ENCODE data around the gene ZNF526.

DNA sequence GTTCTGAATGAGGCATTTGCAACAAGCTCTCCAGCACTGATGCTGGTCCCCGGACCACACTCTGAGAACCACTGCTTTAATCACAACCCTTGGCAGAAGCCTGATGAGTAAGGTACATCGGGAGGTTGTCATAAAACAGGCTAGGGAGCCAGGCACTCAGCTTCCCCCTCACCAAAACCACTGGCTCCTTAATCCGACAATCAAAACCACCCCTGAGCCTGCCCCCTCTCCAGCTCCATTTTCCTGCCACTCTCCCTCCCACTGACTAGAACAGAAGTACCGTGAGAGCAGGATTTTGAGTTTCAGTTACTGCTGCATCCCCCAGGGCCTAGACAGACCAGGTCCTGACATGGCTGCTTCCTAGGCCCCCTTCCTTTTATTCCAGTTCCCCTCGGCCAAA is 15.1 kb downstream of the ZNF526 start:
- TF ChIP-seq, protein P1, sequence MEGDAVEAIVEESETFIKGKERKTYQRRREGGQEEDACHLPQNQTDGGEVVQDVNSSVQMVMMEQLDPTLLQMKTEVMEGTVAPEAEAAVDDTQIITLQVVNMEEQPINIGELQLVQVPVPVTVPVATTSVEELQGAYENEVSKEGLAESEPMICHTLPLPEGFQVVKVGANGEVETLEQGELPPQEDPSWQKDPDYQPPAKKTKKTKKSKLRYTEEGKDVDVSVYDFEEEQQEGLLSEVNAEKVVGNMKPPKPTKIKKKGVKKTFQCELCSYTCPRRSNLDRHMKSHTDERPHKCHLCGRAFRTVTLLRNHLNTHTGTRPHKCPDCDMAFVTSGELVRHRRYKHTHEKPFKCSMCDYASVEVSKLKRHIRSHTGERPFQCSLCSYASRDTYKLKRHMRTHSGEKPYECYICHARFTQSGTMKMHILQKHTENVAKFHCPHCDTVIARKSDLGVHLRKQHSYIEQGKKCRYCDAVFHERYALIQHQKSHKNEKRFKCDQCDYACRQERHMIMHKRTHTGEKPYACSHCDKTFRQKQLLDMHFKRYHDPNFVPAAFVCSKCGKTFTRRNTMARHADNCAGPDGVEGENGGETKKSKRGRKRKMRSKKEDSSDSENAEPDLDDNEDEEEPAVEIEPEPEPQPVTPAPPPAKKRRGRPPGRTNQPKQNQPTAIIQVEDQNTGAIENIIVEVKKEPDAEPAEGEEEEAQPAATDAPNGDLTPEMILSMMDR (conservative IDR thresholded peaks at IDR 0.05; ENCODE audit: low read depth, low read length): no peak
- TF ChIP-seq EZH2phosphoT487 (IDR thresholded peaks at IDR 0.05; ENCODE audit: borderline replicate concordance, low read length): no peak
